IMR-90 (cell line): Measurements from ENCODE around the gene MAGI1. TPM values are rescaled to one million over a fixed set of nuclear protein-coding genes. Genes with fewer than 3 reads are reported as not detected.

Experiments
- ATAC-seq: fragments of 200-7000 bp; cut with Tn5 transposase; 2 replicates; pipeline ENCODE4 v1.9.1; 2020; ENCODE audit warnings: low read depth, mild to moderate bottlenecking, moderate library complexity
- BruUV-seq: library from RNA; stranded (reverse); fragments of 400-500 nt; replicated peaks from 2 replicates; lab custom pipeline; 2021; lab: Mats Ljungman, UMichigan
- CTCF ChIA-PET: fragments of 300-600 bp; formaldehyde crosslinking; extraction: SDS; loops from one replicate; lab custom pipeline; 2021; ENCODE audit warnings: antibody characterized with exemption; lab: Yijun Ruan, JAX
- POLR2A ChIA-PET: fragments of 300-600 bp; sonication (Branson Sonifier 250); formaldehyde crosslinking; loops from one replicate; lab custom pipeline; 2022; ENCODE audit warnings: antibody characterized with exemption; ENCODE audit not compliant: unreplicated experiment; lab: Charles Lee
- DNase-seq: peaks from one replicate; pipeline ENCODE4 v3.0.0; 2013
- H2AFZ ChIP-seq: replicated peaks from 2 replicates; pipeline ENCODE3; 2013; ENCODE audit warnings: low read length, mild to moderate bottlenecking; ENCODE audit not compliant: poor library complexity
- H2AK5ac ChIP-seq: 2 replicates; pipeline ENCODE4 v1.6.1; 2013; ENCODE audit warnings: low read depth, low read length, inconsistent platforms
- H2AK9ac ChIP-seq: replicated peaks from 2 replicates; pipeline ENCODE3; 2013; ENCODE audit warnings: mild to moderate bottlenecking, low read depth, low read length, moderate library complexity; ENCODE audit not compliant: poor library complexity
- H2BK120ac ChIP-seq: 2 replicates; pipeline ENCODE4 v1.6.1; 2013; ENCODE audit warnings: low read depth, low read length, inconsistent platforms
- H2BK15ac ChIP-seq: 3 replicates; pipeline ENCODE4 v1.6.1; 2013; ENCODE audit warnings: low read depth, low read length, inconsistent platforms
- H2BK20ac ChIP-seq: 2 replicates; pipeline ENCODE4 v1.6.1; 2013; ENCODE audit warnings: low read depth, mild to moderate bottlenecking, inconsistent platforms, low read length, moderate library complexity
- H2BK5ac ChIP-seq: 2 replicates; pipeline ENCODE4 v1.6.1; 2013; ENCODE audit warnings: mild to moderate bottlenecking, low read depth, low read length, inconsistent platforms; ENCODE audit not compliant: poor library complexity, severe bottlenecking
- H3K14ac ChIP-seq: replicated peaks from 2 replicates; pipeline ENCODE4 v1.6.1; 2013; ENCODE audit warnings: low read depth, low read length, inconsistent platforms
- H3K18ac ChIP-seq: 2 replicates; pipeline ENCODE4 v1.6.1; 2013; ENCODE audit warnings: low read depth, low read length, control low read depth
- H3K23ac ChIP-seq: 2 replicates; pipeline ENCODE4 v1.6.1; 2013; ENCODE audit warnings: low read depth, low read length, inconsistent platforms
- H3K27ac ChIP-seq: 2 replicates; pipeline ENCODE4 v1.5.1; 2013; ENCODE audit warnings: mild to moderate bottlenecking, control low read depth, low read length; ENCODE audit not compliant: insufficient read depth
- H3K27me3 ChIP-seq: 2 replicates; pipeline ENCODE4 v1.6.1; 2013; ENCODE audit warnings: low read length; ENCODE audit not compliant: control insufficient read depth, insufficient read depth
- H3K36me3 ChIP-seq: 2 replicates; pipeline ENCODE4 v1.6.1; 2013; ENCODE audit warnings: low read length, mixed read lengths; ENCODE audit not compliant: control insufficient read depth, insufficient read depth
- H3K4ac ChIP-seq: 2 replicates; pipeline ENCODE4 v1.6.1; 2013; ENCODE audit warnings: low read depth, low read length, inconsistent platforms
- H3K4me1 ChIP-seq: 2 replicates; pipeline ENCODE4 v1.6.1; 2013; ENCODE audit warnings: low read length, mixed read lengths; ENCODE audit not compliant: control insufficient read depth, insufficient read depth
- H3K4me2 ChIP-seq: 2 replicates; pipeline ENCODE4 v1.6.1; 2013; ENCODE audit warnings: low read depth, mild to moderate bottlenecking, control low read depth, low read length, moderate library complexity
- H3K4me3 ChIP-seq: 2 replicates; pipeline ENCODE4 v1.5.1; 2013; ENCODE audit warnings: low read depth, mild to moderate bottlenecking, control low read depth, low read length, moderate library complexity; ENCODE audit not compliant: insufficient read depth
- H3K56ac ChIP-seq: 2 replicates; pipeline ENCODE4 v1.6.1; 2013; ENCODE audit warnings: low read length, inconsistent platforms; ENCODE audit not compliant: insufficient read depth; ENCODE audit errors: extremely low read depth
- H3K79me1 ChIP-seq, 2 experiments: 2 replicates each; pipeline ENCODE4 v1.6.1; 2013; ENCODE audit warnings: low read length in 2 of 2, inconsistent platforms in 1 of 2, low read depth in 1 of 2
- H3K9ac ChIP-seq: 2 replicates; pipeline ENCODE4 v1.6.1; 2013; ENCODE audit warnings: low read depth, low read length, control low read depth
- H3K9me1 ChIP-seq: 2 replicates; pipeline ENCODE4 v1.6.1; 2013; ENCODE audit warnings: low read length, inconsistent platforms; ENCODE audit not compliant: insufficient read depth
- H3K9me3 ChIP-seq: 2 replicates; pipeline ENCODE4 v1.6.1; 2013; ENCODE audit warnings: low read length; ENCODE audit not compliant: control insufficient read depth, insufficient read depth
- H4K20me1 ChIP-seq: 2 replicates; pipeline ENCODE4 v1.6.1; 2013; ENCODE audit warnings: low read length, inconsistent platforms; ENCODE audit not compliant: insufficient read depth
- H4K5ac ChIP-seq: 2 replicates; pipeline ENCODE4 v1.6.1; 2013; ENCODE audit warnings: mild to moderate bottlenecking, low read depth, low read length, control low read depth
- H4K8ac ChIP-seq, 2 experiments: 2 replicates each; pipeline ENCODE4 v1.6.1; 2013; ENCODE audit warnings: low read depth in 2 of 2, low read length in 2 of 2, control low read depth in 1 of 2, inconsistent platforms in 1 of 2
- H4K91ac ChIP-seq: 2 replicates; pipeline ENCODE4 v1.6.1; 2013; ENCODE audit warnings: low read depth, low read length, inconsistent platforms; ENCODE audit not compliant: insufficient read depth
- BHLHE40 ChIP-seq: fragments of 150-350 bp; IDR thresholded peaks from 2 replicates; pipeline ENCODE4 v1.6.1; 2016; ENCODE audit warnings: mild to moderate bottlenecking, low read depth, low read length
- CEBPB ChIP-seq: IDR thresholded peaks from 2 replicates; pipeline ENCODE4 v1.6.1; 2012; ENCODE audit warnings: low read depth, low read length, improper control_type of control experiment
- CHD1 ChIP-seq: IDR thresholded peaks from 2 replicates; pipeline ENCODE4 v1.6.1; 2012; ENCODE audit warnings: low read depth, low read length, improper control_type of control experiment
- CTCF ChIP-seq: conservative IDR thresholded peaks from 2 replicates; pipeline ENCODE4 v1.5.1; 2012; ENCODE audit warnings: mild to moderate bottlenecking, low read depth, low read length, improper control_type of control experiment
- ELK1 ChIP-seq: fragments of 150-350 bp; IDR thresholded peaks from 2 replicates; pipeline ENCODE4 v1.6.1; 2016; ENCODE audit warnings: low read depth, mild to moderate bottlenecking, low read length, moderate library complexity, borderline replicate concordance
- FOS ChIP-seq: fragments of 150-350 bp; IDR thresholded peaks from 2 replicates; pipeline ENCODE4 v1.6.1; 2016; ENCODE audit warnings: low read depth, low read length
- MAFK ChIP-seq: IDR thresholded peaks from 2 replicates; pipeline ENCODE4 v1.6.1; 2012; ENCODE audit warnings: low read depth, low read length, improper control_type of control experiment
- MAZ ChIP-seq: IDR thresholded peaks from 2 replicates; pipeline ENCODE4 v1.6.1; 2012; ENCODE audit warnings: low read depth, mild to moderate bottlenecking, low read length, improper control_type of control experiment, moderate library complexity, borderline replicate concordance
- MXI1 ChIP-seq: IDR thresholded peaks from 2 replicates; pipeline ENCODE4 v1.6.1; 2012; ENCODE audit warnings: low read depth, mild to moderate bottlenecking, low read length, moderate library complexity, borderline replicate concordance
- NFE2L2 ChIP-seq: fragments of 150-350 bp; IDR thresholded peaks from 2 replicates; pipeline ENCODE4 v1.6.1; 2016; ENCODE audit warnings: low read depth, mild to moderate bottlenecking, low read length
- POLR2A ChIP-seq: IDR thresholded peaks from 2 replicates; pipeline ENCODE4 v1.6.1; 2012; ENCODE audit warnings: mild to moderate bottlenecking, low read depth, low read length
- RAD21 ChIP-seq: IDR thresholded peaks from 2 replicates; pipeline ENCODE4 v1.6.1; 2012; ENCODE audit warnings: low read length, improper control_type of control experiment
- RCOR1 ChIP-seq: IDR thresholded peaks from 2 replicates; pipeline ENCODE4 v1.6.1; 2012; ENCODE audit warnings: mild to moderate bottlenecking, low read length, improper control_type of control experiment; ENCODE audit not compliant: insufficient replicate concordance
- RFX5 ChIP-seq: IDR thresholded peaks from 2 replicates; pipeline ENCODE4 v1.8.0; 2012; ENCODE audit warnings: low read depth, mild to moderate bottlenecking, low read length, moderate library complexity
- SMC3 ChIP-seq: fragments of 150-350 bp; IDR thresholded peaks from 2 replicates; pipeline ENCODE4 v1.6.1; 2016; ENCODE audit warnings: low read depth, mild to moderate bottlenecking, antibody characterized with exemption, low read length, moderate library complexity
- USF2 ChIP-seq: fragments of 150-350 bp; IDR thresholded peaks from 2 replicates; pipeline ENCODE4 v1.6.1; 2017; ENCODE audit warnings: mild to moderate bottlenecking, antibody characterized with exemption, low read length, low read depth
- WGBS, 2 experiments: methylation state at CpG; one replicate each; pipeline versions ENCODE4 v1.1.5 to v1.1.7; 2013; ENCODE audit warnings: missing lambda C conversion rate in 2 of 2; ENCODE audit not compliant: insufficient read length in 1 of 2; ENCODE audit errors: extremely low coverage in 2 of 2; 5-methylcytosine and 5-hydroxymethylcytosine counted together
- dilution Hi-C: fragments of 300-500 bp; cut with HindIII; formaldehyde crosslinking; loops from one replicate; pipeline ENCODE4 v1.14.3; 2018; ENCODE audit warnings: low sequenced_read_pairs; ENCODE audit not compliant: unreplicated experiment
- in situ Hi-C: fragments of 300-500 bp; cut with MboI; formaldehyde crosslinking; loops from 3 replicates; pipeline ENCODE4 v1.14.3; 2019; ENCODE audit warnings: low sequenced_read_pairs, inconsistent platforms, mixed read lengths
- intact Hi-C: fragments of 100-400 bp; cut with micrococcal nuclease; formaldehyde crosslinking; loops from 2 replicates; pipeline ENCODE4 v1.10.0; 2022
- polyA plus RNA-seq, 3 experiments: library from polyadenylated mRNA; depleted of rRNA; stranded (reverse); fragments of >200 nt; gene quantifications; 2 replicates each; pipeline ENCODE4 v1.2.3, GENCODE V29; 2012; ENCODE audit warnings: low replicate concordance in 1 of 3
- total RNA-seq: library from RNA; depleted of rRNA; stranded (reverse); fragments of >200 nt; gene quantifications from 2 replicates; pipeline ENCODE4 v1.2.3, GENCODE V29; 2012

The MAGI1 gene
- total and polyA plus RNA-seq, 2 of the 4 experiments (the other 2 are of a cell fraction) = 14.5 to 24.2 TPM

GRCh38 chr3:65318231-65318630, 720.5 kb downstream of the MAGI1 start:
- no peak for ATAC-seq
- TF ChIP-seq RFX5 (no peak), CHD1 (no peak), BHLHE40 (no peak), NFE2L2 (no peak), RAD21 (no peak), MAFK (no peak), USF2 (no peak), CTCF (no peak), CEBPB (no peak), RCOR1 (no peak), ELK1 (no peak), SMC3 (no peak), MAZ (no peak), POLR2A (no peak), FOS (no peak), MXI1 (no peak)

More at GRCh38 chr3:65318231-65318630, 720.5 kb downstream of the MAGI1 start:
- intact Hi-C loops (no loop called here), in situ Hi-C loops (no loop called here), dilution Hi-C loops (no loop called here)
- H3K9me1 ChIP-seq = no peaks in the 10 kb centered on the region
- POLR2A ChIA-PET = no interaction called here
- no peak overlapping the region for H3K23ac ChIP-seq
- H3K79me1 ChIP-seq = no peaks in the 10 kb centered on the region
- H2AFZ ChIP-seq = no peak overlapping the region
- H2BK5ac ChIP-seq = no peak overlapping the region
- no peak overlapping the region for H2BK15ac ChIP-seq
- CTCF ChIA-PET = no interaction called here
- no peak overlapping the region for H4K5ac ChIP-seq
- WGBS, 2 experiments = no CpG with 5 or more reads among the region's 1 CpG
- H3K4ac ChIP-seq = no peak overlapping the region
- no peaks in the 10 kb centered on the region for H4K20me1 ChIP-seq
- H3K56ac ChIP-seq = no peak overlapping the region
- no peak overlapping the region for H4K91ac ChIP-seq
- H2BK120ac ChIP-seq = no peak overlapping the region
- DNase-seq = no peak
- no TSS peak for BruUV-seq
- no peak overlapping the region for H4K8ac ChIP-seq
- peaks cover 4% of the 10 kb centered on the region; the same call in 1 of the 2 replicates for H3K9me3 ChIP-seq
- no peak overlapping the region for H3K9ac ChIP-seq
- peaks cover 6% of the 10 kb centered on the region for H3K27me3 ChIP-seq
- H2BK20ac ChIP-seq = no peak overlapping the region
- H2AK5ac ChIP-seq = no peak overlapping the region
- no peak overlapping the region for H3K14ac ChIP-seq
- no peak overlapping the region for H3K4me2 ChIP-seq
- no peaks in the 10 kb centered on the region for H3K36me3 ChIP-seq
- H3K4me1 ChIP-seq = no peaks in the 10 kb centered on the region
- no peak overlapping the region for H3K4me3 ChIP-seq
- no peak overlapping the region for H3K18ac ChIP-seq
- H2AK9ac ChIP-seq = no peak overlapping the region
- H3K27ac ChIP-seq = no peak overlapping the region
